B cell (primary cell): ENCODE measurements around the gene GRIPAP1. TPM values are rescaled to one million over a fixed set of nuclear protein-coding genes. Genes with fewer than 3 reads are reported as not detected.

Experiments used
- ATAC-seq: fragments of 200-7000 bp; cut with Tn5 transposase; one replicate; pipeline ENCODE4 v1.10.0; 2021; ENCODE audit warnings: low read depth, mild to moderate bottlenecking, moderate number of reproducible peaks, moderate library complexity
- CTCF ChIA-PET: fragments of 350-600 bp; sonication (Branson Sonifier 250); formaldehyde crosslinking; loops from one replicate; lab custom pipeline; 2021; ENCODE audit warnings: antibody characterized with exemption, inconsistent platforms; lab: Charles Lee
- POLR2A ChIA-PET: fragments of 350-600 bp; sonication (Branson Sonifier 250); formaldehyde crosslinking; loops from one replicate; lab custom pipeline; 2021; ENCODE audit warnings: antibody characterized with exemption; lab: Charles Lee
- DNase-seq: peaks from one replicate; pipeline ENCODE4 v3.0.0; 2013
- H2AFZ ChIP-seq: 2 replicates; pipeline ENCODE4 v1.6.1; 2012; ENCODE audit warnings: mild to moderate bottlenecking, low read depth, low read length; ENCODE audit not compliant: insufficient read depth, poor library complexity, severe bottlenecking
- H3K27ac ChIP-seq, 2 donors: 1 replicate in 1 of 2; 2 replicates in 1 of 2; pipeline ENCODE4 v1.5.1; 2012 to 2013; ENCODE audit warnings: low read length in 2 of 2, mild to moderate bottlenecking in 2 of 2, moderate library complexity in 1 of 2
- H3K27me3 ChIP-seq, 4 experiments: fragments of 200-600 bp in 1 of 4; sonication (generic) in 1 of 4; replicated peaks in 1 of 4; 1 replicate in 2 of 4; 2 replicates in 2 of 4; pipeline versions ENCODE4 v1.6.1 to v1.7.0; 2013 to 2016; ENCODE audit warnings: low read length in 3 of 4, mild to moderate bottlenecking in 2 of 4, mixed read lengths in 1 of 4, moderate library complexity in 1 of 4; ENCODE audit not compliant: insufficient read depth in 4 of 4, control insufficient read depth in 3 of 4; ENCODE audit errors: control extremely low read depth in 1 of 4
- H3K36me3 ChIP-seq, 2 experiments: replicated peaks in 1 of 2; 1 replicate in 1 of 2; 2 replicates in 1 of 2; pipeline versions ENCODE4 v1.6.1 to v1.7.1; 2013; ENCODE audit warnings: low read length in 1 of 2; ENCODE audit not compliant: insufficient read depth in 2 of 2, control insufficient read depth in 1 of 2; ENCODE audit errors: control extremely low read depth in 1 of 2, extremely low read depth in 1 of 2
- H3K4me1 ChIP-seq, 2 donors: fragments of 200-600 bp in 1 of 2; sonication (generic) in 1 of 2; 1 replicate in 1 of 2; 2 replicates in 1 of 2; pipeline versions ENCODE4 v1.5.1 to v1.6.1; 2013 to 2017; ENCODE audit warnings: low read length in 2 of 2; ENCODE audit not compliant: control insufficient read depth in 2 of 2, insufficient read depth in 2 of 2
- H3K4me2 ChIP-seq: replicated peaks from 2 replicates; pipeline ENCODE3; 2012; ENCODE audit warnings: mild to moderate bottlenecking, low read depth, low read length; ENCODE audit not compliant: poor library complexity, severe bottlenecking
- H3K4me3 ChIP-seq, 5 experiments: fragments of 200-600 bp in 1 of 5; sonication (generic) in 1 of 5; 1 replicate in 3 of 5; 2 replicates in 2 of 5; pipeline versions ENCODE4 v1.5.1 to v1.7.0; 2011 to 2016; ENCODE audit warnings: low read length in 4 of 5, mild to moderate bottlenecking in 4 of 5, low read depth in 2 of 5, control low read depth in 1 of 5, moderate library complexity in 1 of 5; ENCODE audit not compliant: insufficient read depth in 1 of 5; ENCODE audit errors: control extremely low read depth in 1 of 5, extremely low read depth in 1 of 5
- H3K79me2 ChIP-seq: fragments of 200-600 bp; sonication (generic); one replicate; pipeline ENCODE4 v1.6.0; 2016; ENCODE audit warnings: low read length; ENCODE audit not compliant: control insufficient read depth, insufficient read depth
- H3K9ac ChIP-seq: fragments of 200-600 bp; sonication (generic); 2 replicates; pipeline ENCODE4 v1.6.1; 2017; ENCODE audit warnings: mild to moderate bottlenecking, low read length, moderate library complexity
- H3K9me3 ChIP-seq, 3 donors: one replicate each; pipeline versions ENCODE4 v1.6.1 to v1.7.1; 2013; ENCODE audit warnings: low read length in 2 of 3; ENCODE audit not compliant: control insufficient read depth in 2 of 3, insufficient read depth in 1 of 3; ENCODE audit errors: control extremely low read depth in 1 of 3
- H4K20me1 ChIP-seq: 2 replicates; pipeline ENCODE4 v1.6.0; 2012; ENCODE audit warnings: mild to moderate bottlenecking, low read length; ENCODE audit not compliant: insufficient read depth, control insufficient read depth, poor library complexity, severe bottlenecking
- H3K27ac Mint-ChIP-seq: one replicate; pipeline ENCODE4 v1.8.0; 2021; ENCODE audit warnings: mixed read lengths
- H3K27me3 Mint-ChIP-seq: one replicate; pipeline ENCODE4 v1.8.0; 2021; ENCODE audit warnings: mixed read lengths
- H3K4me1 Mint-ChIP-seq: one replicate; pipeline ENCODE4 v1.8.0; 2021; ENCODE audit warnings: mixed read lengths
- H3K4me3 Mint-ChIP-seq: one replicate; pipeline ENCODE4 v1.8.0; 2021; ENCODE audit warnings: mixed read lengths
- H3K9me3 Mint-ChIP-seq: one replicate; pipeline ENCODE4 v1.8.0; 2022; ENCODE audit warnings: mixed read lengths; ENCODE audit not compliant: insufficient read depth
- CTCF ChIP-seq: fragments of 200-600 bp; IDR thresholded peaks from one replicate; pipeline ENCODE4 v1.8.0; 2022; ENCODE audit warnings: antibody characterized with exemption, mild to moderate bottlenecking
- EZH2 ChIP-seq: IDR thresholded peaks from 2 replicates; pipeline ENCODE4 v1.6.1; 2012; ENCODE audit warnings: borderline replicate concordance, low read depth, mild to moderate bottlenecking, moderate library complexity, low read length; ENCODE audit not compliant: insufficient read depth, poor library complexity, severe bottlenecking
- WGBS: methylation state at CpG from one replicate; pipeline ENCODE4 v1.1.5; 2013; ENCODE audit warnings: missing lambda C conversion rate; ENCODE audit not compliant: insufficient coverage; 5-methylcytosine and 5-hydroxymethylcytosine counted together
- intact Hi-C: fragments of 100-400 bp; cut with micrococcal nuclease; formaldehyde crosslinking; loops from one replicate; pipeline ENCODE4 v1.10.0; 2022
- polyA plus RNA-seq: library from polyadenylated mRNA; depleted of rRNA; stranded (reverse); fragments of >200 nt; gene quantifications from 2 replicates; pipeline ENCODE4 v1.2.3, GENCODE V29; 2012
- total RNA-seq, 2 donors: library from RNA; stranded (reverse); fragments of 120-200 nt in 1 of 2; gene quantifications; 1 replicate in 1 of 2; 2 replicates in 1 of 2; pipeline versions ENCODE4 v1.2.3 to v1.2.4, GENCODE V29; 2013 to 2022

The GRIPAP1 gene
- total and polyA plus RNA-seq, 2 donors (not counting 1 experiment from before 2014, with no cell fraction given): 70.7 to 143 TPM

- H3K9me3 ChIP-seq: no peaks in the 10 kb centered on the region
- H3K4me1 ChIP-seq: peaks cover 12 to 14% of the 10 kb centered on the region in 2 donors
- Mint-ChIP-seq H3K27me3 (no peaks in the 10 kb centered on the region), H3K4me1 (peaks cover 15% of the 10 kb centered on the region), H3K4me3 (no peak overlapping the region), H3K27ac (no peak overlapping the region), H3K9me3 (no peaks in the 10 kb centered on the region)
- intact Hi-C loops: no loop called here
- no peak overlapping the region for H3K27ac ChIP-seq
- WGBS: 50% methylated on average over 2 of the region's 2 CpGs
- TF ChIP-seq EZH2 (no peak), CTCF (no peak)
- no peaks in the 10 kb centered on the region for H3K27me3 ChIP-seq
- H3K79me2 ChIP-seq: no peaks in the 10 kb centered on the region
- H3K9ac ChIP-seq: no peak overlapping the region
- no peak overlapping the region for H3K4me2 ChIP-seq
- H3K36me3 ChIP-seq: peaks cover 0 to 17% of the 10 kb centered on the region in 2 experiments
- ChIA-PET CTCF (no interaction called here), POLR2A (no interaction called here)
- ATAC-seq (no peak), DNase-seq (no peak)
- H3K4me3 ChIP-seq: no peak overlapping the region
- H4K20me1 ChIP-seq: no peaks in the 10 kb centered on the region
- no peak overlapping the region for H2AFZ ChIP-seq
Measured at GRCh38 chrX:48974574-48974973, 27.5 kb downstream of the GRIPAP1 start.

- H2AFZ ChIP-seq: no peak overlapping the region
- TF ChIP-seq CTCF (no peak), EZH2 (no peak)
- no peak overlapping the region for H3K4me3 ChIP-seq
- ATAC-seq (no peak), DNase-seq (no peak)
- no peak overlapping the region for H3K9ac ChIP-seq
- peaks cover 0 to 17% of the 10 kb centered on the region in 2 experiments for H3K36me3 ChIP-seq
- Mint-ChIP-seq H3K9me3 (no peaks in the 10 kb centered on the region), H3K27me3 (no peaks in the 10 kb centered on the region), H3K27ac (no peak overlapping the region), H3K4me3 (no peak overlapping the region), H3K4me1 (peaks cover 15% of the 10 kb centered on the region)
- ChIA-PET POLR2A (no interaction called here), CTCF (interaction anchor here (3.5 kb wide), 1 partner anchor 69 kb away, joined by 16 read pairs; the partner anchor contains the start of gene TFE3)
- intact Hi-C loops: no loop called here
- peaks cover 12 to 14% of the 10 kb centered on the region in 2 donors for H3K4me1 ChIP-seq
- no CpG with 5 or more reads among the region's 3 CpGs for WGBS
- no peak overlapping the region for H3K4me2 ChIP-seq
- no peaks in the 10 kb centered on the region for H4K20me1 ChIP-seq
- H3K27me3 ChIP-seq: no peaks in the 10 kb centered on the region
- no peak overlapping the region for H3K27ac ChIP-seq
- H3K9me3 ChIP-seq: no peaks in the 10 kb centered on the region
- H3K79me2 ChIP-seq: no peaks in the 10 kb centered on the region
Measured at GRCh38 chrX:48974033-48974432, 28.0 kb downstream of the GRIPAP1 start.
